Activated CD4-positive, alpha-beta memory T cell treated with anti-CD3 and anti-CD28 coated beads, Interleukin-2, amount 10 ng/mL, durations not matched to agents 7 days and 5 days (primary cell): ENCODE measurements around the gene SNX32. TPM values are rescaled to one million over a fixed set of nuclear protein-coding genes. Genes with fewer than 3 reads are reported as not detected.

Experiments
- CTCF ChIA-PET: fragments of 350-600 bp; sonication (Branson Sonifier 250); formaldehyde crosslinking; loops from one replicate; lab custom pipeline; 2021; ENCODE audit warnings: antibody characterized with exemption, inconsistent platforms; lab: Charles Lee
- POLR2A ChIA-PET: fragments of 350-600 bp; sonication (Branson Sonifier 250); formaldehyde crosslinking; loops from one replicate; lab custom pipeline; 2021; ENCODE audit warnings: antibody characterized with exemption; lab: Charles Lee
- DNase-seq: peaks from one replicate; pipeline ENCODE4 v3.0.0-alpha.2; 2020
- H3K27ac Mint-ChIP-seq: one replicate; pipeline ENCODE4 v1.8.0; 2021; ENCODE audit warnings: mild to moderate bottlenecking, mixed read lengths
- H3K27me3 Mint-ChIP-seq: one replicate; pipeline ENCODE4 v1.8.0; 2021; ENCODE audit warnings: mixed read lengths
- H3K36me3 Mint-ChIP-seq: one replicate; pipeline ENCODE4 v1.8.0; 2021; ENCODE audit warnings: low read depth, mixed read lengths
- H3K4me1 Mint-ChIP-seq: one replicate; pipeline ENCODE4 v1.8.0; 2021; ENCODE audit warnings: mixed read lengths
- H3K4me3 Mint-ChIP-seq: one replicate; pipeline ENCODE4 v1.8.0; 2021; ENCODE audit warnings: mild to moderate bottlenecking, mixed read lengths
- H3K9me3 Mint-ChIP-seq: one replicate; pipeline ENCODE4 v1.8.0; 2021; ENCODE audit warnings: mixed read lengths
- total RNA-seq, 2 experiments: library from RNA; stranded (reverse); gene quantifications; one replicate each; pipeline ENCODE4 v1.2.3, GENCODE V29; 2021

The SNX32 gene
- total RNA-seq, 2 experiments from 2014 or later: 0.83 to 1.6 TPM

DNA sequence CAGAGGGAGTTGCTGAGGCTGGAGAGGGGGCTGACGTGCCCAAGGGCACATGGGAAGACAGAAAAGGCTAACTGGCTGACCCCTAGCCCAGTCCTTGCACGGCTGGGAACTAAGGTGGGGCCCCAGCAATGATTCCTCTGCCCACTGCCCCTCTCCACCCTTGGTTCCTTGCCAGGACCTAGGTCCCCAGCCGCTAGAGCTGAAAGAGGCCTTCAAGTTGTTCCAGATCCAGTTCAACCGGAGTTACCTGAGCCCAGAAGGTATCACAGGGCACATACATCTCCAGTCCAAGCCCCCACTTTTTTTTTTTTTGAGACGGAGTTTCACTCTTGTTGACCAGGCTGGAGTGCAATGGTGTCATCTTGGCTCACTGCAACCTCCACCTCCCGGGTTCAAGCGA lies 46.3 kb downstream of the SNX32 start:
- ChIA-PET POLR2A (interaction anchor here (0.9 to 6.6 kb wide), 7 partner anchors 10 to 169 kb away, joined by 3 to 51 read pairs (median 7); partner anchors contain the start of genes CCDC85B, CFL1, FIBP and KAT5), CTCF (interaction anchor here (3.1 to 3.5 kb wide), 2 partner anchors 9 to 20 kb away, joined by 14 to 21 read pairs; partner anchors contain the start of genes CCDC85B, FIBP and MUS81)
- H3K27me3 Mint-ChIP-seq: no peaks in the 10 kb centered on the region
- peak overlapping the region; percentile 67 for H3K4me3 Mint-ChIP-seq
- no peaks in the 10 kb centered on the region for H3K9me3 Mint-ChIP-seq
- H3K36me3 Mint-ChIP-seq: peaks cover 27% of the 10 kb centered on the region
- peak overlapping the region; percentile 88 for H3K27ac Mint-ChIP-seq
- DNase-seq: no peak
- peaks cover 62% of the 10 kb centered on the region for H3K4me1 Mint-ChIP-seq

DNA sequence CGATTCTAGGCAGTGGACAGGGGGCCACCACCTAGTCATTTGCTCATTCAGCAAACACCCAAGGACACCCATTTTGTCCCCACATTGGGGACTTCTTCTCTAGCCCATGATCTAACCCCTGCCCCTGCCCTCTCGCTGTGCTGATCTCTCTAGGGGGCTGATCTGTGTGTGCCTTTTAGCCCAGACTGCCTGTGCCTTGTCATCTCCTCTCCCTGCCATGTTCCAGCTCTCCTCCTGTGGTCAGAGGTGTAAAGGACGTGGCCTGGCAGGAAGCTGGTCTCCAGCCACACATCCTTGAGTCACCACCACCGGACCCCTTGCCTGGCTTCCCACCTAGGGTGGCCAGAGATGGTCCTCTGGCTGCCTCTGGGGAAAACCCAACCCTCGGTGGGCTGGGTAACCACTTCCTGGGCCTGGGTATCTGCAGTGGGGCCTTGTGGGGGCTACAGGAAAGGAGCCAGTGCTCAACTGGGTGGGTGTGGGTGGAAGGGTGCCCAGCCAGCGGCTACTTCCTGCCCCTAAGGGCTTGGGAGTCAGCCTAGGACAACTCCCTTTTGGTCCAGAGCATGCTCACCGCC lies 47.2 kb downstream of the SNX32 start:
- Mint-ChIP-seq H3K4me1 (peaks cover 68% of the 10 kb centered on the region), H3K27ac (peak overlapping the region; percentile 88), H3K9me3 (no peaks in the 10 kb centered on the region), H3K27me3 (no peaks in the 10 kb centered on the region), H3K4me3 (peak overlapping the region; percentile 61), H3K36me3 (peaks cover 34% of the 10 kb centered on the region)
- ChIA-PET CTCF (interaction anchor here (1.5 to 3.5 kb wide), 3 partner anchors 8 to 21 kb away, joined by 3 to 21 read pairs (median 14); partner anchors contain the start of genes CCDC85B, FIBP and MUS81), POLR2A (interaction anchor here (0.8 to 6.6 kb wide), 9 partner anchors 9 to 215 kb away, joined by 3 to 51 read pairs (median 3); partner anchors contain the start of genes CCDC85B, CFL1, FIBP and FOSL1)
- no peak for DNase-seq

GRCh38 chr11:65882120-65883057 lies 48.6 kb downstream of the SNX32 start:
- Mint-ChIP-seq H3K4me3 (no peak overlapping the region), H3K27ac (peak overlapping the region; percentile 88), H3K36me3 (peaks cover 43% of the 10 kb centered on the region), H3K9me3 (no peaks in the 10 kb centered on the region), H3K27me3 (no peaks in the 10 kb centered on the region), H3K4me1 (peaks cover 78% of the 10 kb centered on the region)
- CTCF ChIA-PET: interaction anchor here (1.5 to 10.0 kb wide), 6 partner anchors 13 to 108 kb away, joined by 3 to 251 read pairs (median 22); partner anchors contain the start of genes CFL1 and MUS81
- POLR2A ChIA-PET: interaction anchor here (0.9 to 6.6 kb wide), 6 partner anchors 8 to 216 kb away, joined by 3 to 51 read pairs (median 8); partner anchors contain the start of genes CCDC85B, FIBP, KAT5 and MUS81
- no peak for DNase-seq

DNA sequence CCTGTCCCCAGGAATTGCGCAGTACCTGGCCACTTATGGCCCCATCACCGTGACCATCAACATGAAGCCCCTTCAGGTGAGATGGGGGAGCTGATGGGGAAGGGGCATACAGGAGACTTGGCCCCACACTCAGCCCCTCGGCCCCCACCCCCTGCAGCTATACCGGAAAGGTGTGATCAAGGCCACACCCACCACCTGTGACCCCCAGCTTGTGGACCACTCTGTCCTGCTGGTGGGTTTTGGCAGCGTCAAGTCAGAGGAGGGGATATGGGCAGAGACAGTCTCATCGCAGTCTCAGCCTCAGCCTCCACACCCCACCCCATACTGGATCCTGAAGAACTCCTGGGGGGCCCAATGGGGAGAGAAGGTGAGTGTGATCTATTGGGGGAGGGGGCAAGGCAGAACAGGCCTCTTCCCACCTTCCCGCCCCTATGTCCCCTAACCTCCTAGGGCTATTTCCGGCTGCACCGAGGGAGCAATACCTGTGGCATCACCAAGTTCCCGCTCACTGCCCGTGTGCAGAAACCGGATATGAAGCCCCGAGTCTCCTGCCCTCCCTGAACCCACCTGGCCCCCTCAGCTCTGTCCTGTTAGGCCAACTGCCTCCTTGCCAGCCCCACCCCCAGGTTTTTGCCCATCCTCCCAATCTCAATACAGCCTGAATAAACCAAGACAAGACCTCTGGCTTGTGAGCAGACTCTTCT lies 49.4 kb downstream of the SNX32 start:
- peaks cover 49% of the 10 kb centered on the region for H3K36me3 Mint-ChIP-seq
- H3K9me3 Mint-ChIP-seq: no peaks in the 10 kb centered on the region
- H3K4me3 Mint-ChIP-seq: no peak overlapping the region
- ChIA-PET POLR2A (interaction anchor here (2.1 to 11.5 kb wide), 4 partner anchors 9 to 172 kb away, joined by 6 to 284 read pairs (median 23); partner anchors contain the start of genes CFL1, KAT5 and MUS81), CTCF (interaction anchor here (1.1 to 10.0 kb wide), 14 partner anchors 8 to 210 kb away, joined by 3 to 251 read pairs (median 14); partner anchors contain the start of genes AP5B1, C11orf68, CFL1 and DRAP1)
- DNase-seq: no peak
- peaks cover 81% of the 10 kb centered on the region for H3K4me1 Mint-ChIP-seq
- H3K27ac Mint-ChIP-seq: no peak overlapping the region
- H3K27me3 Mint-ChIP-seq: no peaks in the 10 kb centered on the region

- peaks cover 82% of the 10 kb centered on the region for H3K4me1 Mint-ChIP-seq
- ChIA-PET POLR2A (interaction anchor here (0.6 to 11.5 kb wide), 16 partner anchors 10 to 733 kb away, joined by 3 to 284 read pairs (median 4); partner anchors contain the start of genes BANF1, C11orf68, CFL1 and DRAP1), CTCF (interaction anchor here (0.6 to 10.0 kb wide), 45 partner anchors 9 to 267 kb away, joined by 3 to 251 read pairs (median 5); partner anchors contain the start of genes AP5B1, C11orf68, CFL1 and DRAP1)
- no peak for DNase-seq
- peaks cover 50% of the 10 kb centered on the region for H3K36me3 Mint-ChIP-seq
- no peak overlapping the region for H3K4me3 Mint-ChIP-seq
- H3K27ac Mint-ChIP-seq: peak overlapping the region; percentile 73
- H3K9me3 Mint-ChIP-seq: no peaks in the 10 kb centered on the region
- no peaks in the 10 kb centered on the region for H3K27me3 Mint-ChIP-seq
These were observed 50.3 kb downstream of the SNX32 start for GRCh38 chr11:65883786-65884715.

DNA sequence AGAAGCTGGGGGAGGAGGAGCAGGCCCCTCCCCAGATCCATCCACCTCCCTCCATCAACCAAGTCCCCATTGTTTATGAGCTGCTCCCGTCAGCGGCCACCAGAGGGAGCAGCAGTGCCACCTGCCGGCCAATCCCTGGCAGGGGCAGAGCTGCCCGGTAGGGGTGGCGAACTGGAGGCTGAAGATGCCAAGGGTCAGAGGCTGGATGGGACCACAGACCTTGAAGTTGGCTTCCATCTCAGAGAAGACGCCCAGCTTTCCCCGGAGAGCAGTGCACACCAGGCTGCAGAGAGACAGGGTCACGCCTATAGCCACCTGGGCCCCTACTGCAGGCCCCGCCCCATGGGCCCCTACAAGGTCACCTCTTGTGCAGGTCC lies 50.9 kb downstream of the SNX32 start:
- H3K36me3 Mint-ChIP-seq: peaks cover 50% of the 10 kb centered on the region
- no peak overlapping the region for H3K4me3 Mint-ChIP-seq
- H3K27me3 Mint-ChIP-seq: no peaks in the 10 kb centered on the region
- DNase-seq: peak; percentile 87
- peak overlapping the region; percentile 73 for H3K27ac Mint-ChIP-seq
- H3K4me1 Mint-ChIP-seq: peaks cover 82% of the 10 kb centered on the region
- no peaks in the 10 kb centered on the region for H3K9me3 Mint-ChIP-seq
- ChIA-PET CTCF (interaction anchor here (0.6 to 10.0 kb wide), 47 partner anchors 9 to 268 kb away, joined by 3 to 251 read pairs (median 4); partner anchors contain the start of genes AP5B1, C11orf68, CFL1 and CST6), POLR2A (interaction anchor here (0.6 to 11.5 kb wide), 18 partner anchors 9 to 732 kb away, joined by 3 to 284 read pairs (median 4); partner anchors contain the start of genes BANF1, C11orf68, CFL1 and DRAP1)

- peaks cover 50% of the 10 kb centered on the region for H3K36me3 Mint-ChIP-seq
- H3K27me3 Mint-ChIP-seq: no peaks in the 10 kb centered on the region
- H3K4me1 Mint-ChIP-seq: peaks cover 82% of the 10 kb centered on the region
- no peak for DNase-seq
- no peak overlapping the region for H3K4me3 Mint-ChIP-seq
- ChIA-PET POLR2A (interaction anchor here (0.6 to 11.5 kb wide), 16 partner anchors 9 to 220 kb away, joined by 3 to 284 read pairs (median 4); partner anchors contain the start of genes C11orf68, CFL1, DRAP1 and FOSL1), CTCF (interaction anchor here (1.0 to 10.0 kb wide), 41 partner anchors 9 to 268 kb away, joined by 3 to 251 read pairs (median 7); partner anchors contain the start of genes AP5B1, C11orf68, CFL1 and CST6)
- H3K9me3 Mint-ChIP-seq: no peaks in the 10 kb centered on the region
- peak overlapping the region; percentile 52 for H3K27ac Mint-ChIP-seq
These were observed 51.5 kb downstream of the SNX32 start for GRCh38 chr11:65885231-65885630.

GRCh38 chr11:65885808-65886536 lies 52.2 kb downstream of the SNX32 start:
- Mint-ChIP-seq H3K4me3 (peak overlapping the region; percentile 97), H3K9me3 (no peaks in the 10 kb centered on the region), H3K27ac (no peak overlapping the region), H3K4me1 (peaks cover 76% of the 10 kb centered on the region), H3K36me3 (peaks cover 47% of the 10 kb centered on the region), H3K27me3 (no peaks in the 10 kb centered on the region)
- DNase-seq: no peak
- CTCF ChIA-PET: interaction anchor here (0.6 to 10.0 kb wide), 24 partner anchors 8 to 223 kb away, joined by 3 to 251 read pairs (median 8); partner anchors contain the start of genes AP5B1, CFL1, CST6 and KAT5
- POLR2A ChIA-PET: interaction anchor here (0.8 to 11.5 kb wide), 5 partner anchors 12 to 175 kb away, joined by 3 to 284 read pairs (median 55); partner anchors contain the start of genes CFL1, FOSL1 and MUS81

- H3K27me3 Mint-ChIP-seq: no peaks in the 10 kb centered on the region
- peak overlapping the region; percentile 90 for H3K27ac Mint-ChIP-seq
- DNase-seq: no peak
- H3K36me3 Mint-ChIP-seq: peaks cover 46% of the 10 kb centered on the region
- H3K4me3 Mint-ChIP-seq: peak overlapping the region; percentile 97
- CTCF ChIA-PET: interaction anchor here (0.6 to 10.0 kb wide), 21 partner anchors 8 to 175 kb away, joined by 3 to 251 read pairs (median 13); partner anchors contain the start of genes AP5B1, CFL1, CTSW and FOSL1
- POLR2A ChIA-PET: interaction anchor here (1.0 to 11.5 kb wide), 8 partner anchors 13 to 115 kb away, joined by 3 to 284 read pairs (median 40); partner anchors contain the start of genes BANF1, CFL1, EIF1AD and FOSL1
- no peaks in the 10 kb centered on the region for H3K9me3 Mint-ChIP-seq
- peaks cover 67% of the 10 kb centered on the region for H3K4me1 Mint-ChIP-seq
These were observed 53.3 kb downstream of the SNX32 start for GRCh38 chr11:65886826-65887722.
